ENCODE data around the gene EPHA4. TPM values are rescaled to one million over a fixed set of nuclear protein-coding genes. Genes with fewer than 3 reads are reported as not detected.
A peak's percentile ranks its signal among the peaks of the same experiment; 100 is the strongest.

Gene EPHA4
- total and polyA plus RNA-seq, 8 donors = 0.56 to 28.1 (median 5.8) TPM; not detected in 1

GRCh38 chr2:221435171-221435570 lies 136.9 kb downstream of the EPHA4 start:
- Histone ChIP-seq H3K27ac (no peak overlapping the region), H3K27me3 (no peaks in the 10 kb centered on the region), H3K36me3 (peaks cover 0 to 19% (median 6%) of the 10 kb centered on the region in 4 donors), H3K4me1 (no peaks in the 10 kb centered on the region), H3K4me3 (no peak overlapping the region), H3K9me3 (no peaks in the 10 kb centered on the region)
- intact Hi-C loops (cut with DNase I; ENCODE audit: low total_unique reads) = no loop called here
- TF ChIP-seq EP300 (IDR thresholded peaks at IDR 0.05) (no peak), CTCF (IDR thresholded peaks at IDR 0.05) (no peak), POLR2A (IDR thresholded peaks at IDR 0.05) (no peak), POLR2AphosphoS5 (IDR thresholded peaks at IDR 0.05) (no peak)
- no peak for DNase-seq
- WGBS, 5 donors = 44 to 87% (median 50%) methylated on average over 2 of the region's 2 CpGs

- DNase-seq = no peak
- Histone ChIP-seq H3K4me3 (no peak overlapping the region), H3K9me3 (no peaks in the 10 kb centered on the region), H3K27me3 (no peaks in the 10 kb centered on the region), H3K4me1 (no peaks in the 10 kb centered on the region), H3K36me3 (peaks cover 0 to 19% (median 9%) of the 10 kb centered on the region in 4 donors), H3K27ac (no peak overlapping the region)
- 92 to 97% (median 94%) methylated on average over 7 of the region's 7 CpGs for WGBS, 5 donors
- TF ChIP-seq POLR2AphosphoS5 (IDR thresholded peaks at IDR 0.05) (no peak), POLR2A (IDR thresholded peaks at IDR 0.05) (no peak), CTCF (IDR thresholded peaks at IDR 0.05) (no peak), EP300 (IDR thresholded peaks at IDR 0.05) (no peak)
- intact Hi-C loops (cut with DNase I; ENCODE audit: low total_unique reads) = no loop called here
Measured at GRCh38 chr2:221434142-221434541, 138.0 kb downstream of the EPHA4 start.

GRCh38 chr2:221431477-221431876 lies 140.6 kb downstream of the EPHA4 start:
- no peak for DNase-seq
- no peak overlapping the region for H3K27ac ChIP-seq
- intact Hi-C loops (cut with DNase I; ENCODE audit: low total_unique reads) = no loop called here

DNA sequence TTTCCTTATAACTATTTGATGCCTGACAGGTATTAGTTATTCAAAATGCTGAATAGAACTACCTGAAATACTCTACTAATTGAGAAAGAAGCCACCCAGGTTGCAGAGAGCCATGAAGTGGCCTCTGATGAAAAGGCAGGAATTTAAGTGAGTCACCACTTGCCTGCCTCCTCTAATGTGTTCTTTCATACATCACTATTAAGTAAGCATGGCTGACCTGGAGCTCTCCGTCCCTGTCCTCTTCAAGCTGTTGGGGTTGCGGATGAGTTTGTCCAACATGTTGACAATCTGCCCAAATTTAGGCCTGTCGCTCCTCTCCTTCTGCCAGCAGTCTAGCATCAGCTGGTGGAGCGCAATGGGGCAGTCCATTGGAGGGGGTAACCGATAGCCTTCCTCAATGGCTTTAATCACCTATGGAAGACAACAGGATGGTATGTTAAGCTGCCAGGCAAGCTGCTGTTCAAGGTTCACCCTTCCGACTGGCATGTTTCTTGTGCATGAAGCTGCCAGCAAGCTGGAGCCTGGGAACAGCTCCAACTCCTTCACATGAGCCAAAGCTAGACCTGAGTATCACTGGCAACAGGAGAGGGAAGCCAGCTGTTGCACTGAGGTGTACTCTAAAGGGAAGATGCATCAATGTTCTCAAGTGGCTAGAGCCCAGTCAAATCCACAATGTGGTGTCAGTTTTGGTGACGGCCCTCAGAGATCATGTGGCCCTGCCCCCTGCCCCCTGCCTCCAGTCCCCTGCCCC lies 142.2 kb downstream of the EPHA4 start:
- H3K36me3 ChIP-seq = peaks cover 0 to 33% (median 16%) of the 10 kb centered on the region in 4 donors
- no peaks in the 10 kb centered on the region for H3K27me3 ChIP-seq
- H3K4me1 ChIP-seq = peaks cover 0 to 4% (median 2%) of the 10 kb centered on the region in 4 donors
- no peak overlapping the region for H3K4me3 ChIP-seq
- TF ChIP-seq POLR2A (IDR thresholded peaks at IDR 0.05) (no peak), EP300 (IDR thresholded peaks at IDR 0.05) (no peak), CTCF (IDR thresholded peaks at IDR 0.05) (no peak), POLR2AphosphoS5 (IDR thresholded peaks at IDR 0.05) (no peak)
- peak; percentile 43 to 52 for DNase-seq
- 85 to 92% (median 88%) methylated on average over 7 of the region's 7 CpGs for WGBS, 5 donors
- H3K27ac ChIP-seq = peak overlapping the region in 1 of 5 donors; percentile 36
- no peaks in the 10 kb centered on the region for H3K9me3 ChIP-seq
- intact Hi-C loops (cut with DNase I; ENCODE audit: low total_unique reads) = no loop called here

More at GRCh38 chr2:221431477-221431876, 140.6 kb downstream of the EPHA4 start:
- Histone ChIP-seq H3K36me3 (peaks cover 0 to 19% (median 9%) of the 10 kb centered on the region in 4 donors), H3K4me1 (peaks cover 0 to 4% (median 2%) of the 10 kb centered on the region in 4 donors), H3K27me3 (no peaks in the 10 kb centered on the region), H3K9me3 (no peaks in the 10 kb centered on the region), H3K4me3 (no peak overlapping the region)
- TF ChIP-seq CTCF (IDR thresholded peaks at IDR 0.05) (no peak), POLR2AphosphoS5 (IDR thresholded peaks at IDR 0.05) (no peak), POLR2A (IDR thresholded peaks at IDR 0.05) (no peak), EP300 (IDR thresholded peaks at IDR 0.05) (no peak)
- 64 to 93% (median 89%) methylated on average over 3 of the region's 3 CpGs for WGBS, 5 donors

Measured in stomach (tissue), 9 donors.